CD4-positive, CD25-positive, alpha-beta regulatory T cell (primary cell): Measurements from ENCODE around the gene RPS15. TPM values are rescaled to one million over a fixed set of nuclear protein-coding genes. Genes with fewer than 3 reads are reported as not detected.

Experiments used
- ATAC-seq, 2 donors: fragments of 150-1000 bp; cut with Tn5 transposase; one replicate each; pipeline ENCODE4 v1.10.0; 2021; ENCODE audit warnings: low read depth in 2 of 2, moderate number of reproducible peaks in 2 of 2, moderate library complexity in 1 of 2
- DNase-seq, 3 donors: peaks; one replicate each; pipeline versions ENCODE4 v3.0.0 to v3.0.0-alpha.2; 2012 to 2022; ENCODE audit warnings: mixed read lengths in 1 of 3
- H3K27ac ChIP-seq: one replicate; pipeline ENCODE4 v1.7.0; 2013; ENCODE audit warnings: mild to moderate bottlenecking, low read length; ENCODE audit not compliant: insufficient read depth, poor library complexity, severe bottlenecking
- H3K27me3 ChIP-seq: one replicate; pipeline ENCODE4 v1.7.0; 2013; ENCODE audit warnings: low read length; ENCODE audit not compliant: control insufficient read depth, insufficient read depth
- H3K36me3 ChIP-seq: one replicate; pipeline ENCODE4 v1.7.0; 2013; ENCODE audit warnings: mild to moderate bottlenecking, low read length, moderate library complexity; ENCODE audit not compliant: control insufficient read depth, insufficient read depth
- H3K4me1 ChIP-seq: 2 replicates; pipeline ENCODE4 v1.7.0; 2013; ENCODE audit warnings: mild to moderate bottlenecking, low read length; ENCODE audit not compliant: insufficient read depth, control insufficient read depth, poor library complexity, severe bottlenecking
- H3K4me3 ChIP-seq: one replicate; pipeline ENCODE4 v1.7.0; 2013; ENCODE audit warnings: low read depth, mild to moderate bottlenecking, low read length, moderate library complexity
- H3K9me3 ChIP-seq, 2 experiments: 1 replicate in 1 of 2; 2 replicates in 1 of 2; pipeline ENCODE4 v1.7.0; 2013; ENCODE audit warnings: low read length in 2 of 2, mild to moderate bottlenecking in 1 of 2, moderate library complexity in 1 of 2; ENCODE audit not compliant: control insufficient read depth in 2 of 2
- H3K27ac Mint-ChIP-seq, 3 donors: one replicate each; pipeline ENCODE4 v1.8.0; 2020 to 2022; ENCODE audit warnings: mild to moderate bottlenecking in 3 of 3, mixed read lengths in 3 of 3, moderate library complexity in 2 of 3
- H3K27me3 Mint-ChIP-seq: one replicate; pipeline ENCODE4 v1.8.0; 2022; ENCODE audit warnings: mild to moderate bottlenecking, mixed read lengths
- H3K36me3 Mint-ChIP-seq: one replicate; pipeline ENCODE4 v1.8.0; 2020; ENCODE audit warnings: mixed read lengths
- H3K4me1 Mint-ChIP-seq, 4 donors: one replicate each; pipeline ENCODE4 v1.8.0; 2020 to 2022; ENCODE audit warnings: mixed read lengths in 4 of 4, mild to moderate bottlenecking in 1 of 4
- H3K4me3 Mint-ChIP-seq, 4 donors: one replicate each; pipeline ENCODE4 v1.8.0; 2020 to 2022; ENCODE audit warnings: mild to moderate bottlenecking in 4 of 4, mixed read lengths in 4 of 4, moderate library complexity in 3 of 4
- H3K9me3 Mint-ChIP-seq, 7 donors: one replicate each; pipeline ENCODE4 v1.8.0; 2020 to 2022; ENCODE audit warnings: mixed read lengths in 7 of 7, mild to moderate bottlenecking in 3 of 7, moderate library complexity in 2 of 7
- polyA plus RNA-seq, 4 donors: library from polyadenylated mRNA; unstranded; fragments of 300-500 nt; fragmentation: Illumina TruSeq; gene quantifications; one replicate each; pipeline ENCODE4 v1.2.3, GENCODE V29; 2021
- total RNA-seq: library from RNA; stranded (reverse); gene quantifications from one replicate; pipeline ENCODE4 v1.2.3, GENCODE V29; 2022

Gene RPS15
- total and polyA plus RNA-seq, 5 donors from 2014 or later: 1,352 to 3,453 (median 2,915) TPM

GRCh38 chr19:1441677-1442438, 3.7 kb downstream of the RPS15 start:
- peaks cover 0 to 2% (median 0%) of the 10 kb centered on the region in 7 donors for H3K9me3 Mint-ChIP-seq
- peak overlapping the region; percentile 52 to 98 (median 76) for H3K4me3 Mint-ChIP-seq
- H3K4me1 Mint-ChIP-seq: peaks cover 0 to 47% (median 15%) of the 10 kb centered on the region in 4 donors
- Histone ChIP-seq H3K36me3 (peaks cover 17% of the 10 kb centered on the region), H3K27me3 (no peaks in the 10 kb centered on the region), H3K27ac (no peak overlapping the region), H3K4me1 (peaks cover 48% of the 10 kb centered on the region), H3K4me3 (no peak overlapping the region), H3K9me3 (no peaks in the 10 kb centered on the region)
- DNase-seq: no peak
- no peak for ATAC-seq
- H3K36me3 Mint-ChIP-seq: peaks cover 4% of the 10 kb centered on the region
- H3K27ac Mint-ChIP-seq: no peak overlapping the region
- peaks cover 18% of the 10 kb centered on the region for H3K27me3 Mint-ChIP-seq

GRCh38 chr19:1445185-1445931, 7.2 kb downstream of the RPS15 start:
- H3K9me3 Mint-ChIP-seq: peaks cover 0 to 3% (median 0%) of the 10 kb centered on the region in 7 donors
- H3K4me3 ChIP-seq: no peak overlapping the region
- H3K27me3 Mint-ChIP-seq: peaks cover 35% of the 10 kb centered on the region

GRCh38 chr19:1445932-1446712, 7.9 kb downstream of the RPS15 start:
- H3K4me1 Mint-ChIP-seq: peaks cover 0 to 48% (median 15%) of the 10 kb centered on the region in 4 donors
- no peak for DNase-seq
- Histone ChIP-seq H3K4me1 (peaks cover 38% of the 10 kb centered on the region), H3K27me3 (peaks cover 14% of the 10 kb centered on the region), H3K36me3 (peaks cover 7% of the 10 kb centered on the region), H3K9me3 (no peaks in the 10 kb centered on the region), H3K27ac (no peak overlapping the region), H3K4me3 (no peak overlapping the region)
- peaks cover 4% of the 10 kb centered on the region for H3K36me3 Mint-ChIP-seq
- no peak overlapping the region for H3K27ac Mint-ChIP-seq
- H3K4me3 Mint-ChIP-seq: no peak overlapping the region
- ATAC-seq: no peak
- peaks cover 42% of the 10 kb centered on the region for H3K27me3 Mint-ChIP-seq
- peaks cover 0 to 4% (median 0%) of the 10 kb centered on the region in 7 donors for H3K9me3 Mint-ChIP-seq

More at GRCh38 chr19:1445185-1445931, 7.2 kb downstream of the RPS15 start:
- Histone ChIP-seq H3K27me3 (peaks cover 6% of the 10 kb centered on the region), H3K27ac (no peak overlapping the region), H3K4me1 (peaks cover 43% of the 10 kb centered on the region), H3K36me3 (peaks cover 15% of the 10 kb centered on the region), H3K9me3 (no peaks in the 10 kb centered on the region)
- peak; percentile 88 to 90 for ATAC-seq
- peaks cover 0 to 46% (median 15%) of the 10 kb centered on the region in 4 donors for H3K4me1 Mint-ChIP-seq
- H3K36me3 Mint-ChIP-seq: peaks cover 4% of the 10 kb centered on the region
- H3K4me3 Mint-ChIP-seq: peak overlapping the region; percentile 71 to 89 (median 80)
- peak overlapping the region in 1 of 3 donors; percentile 69 for H3K27ac Mint-ChIP-seq
- peak; percentile 61 to 77 (median 77) for DNase-seq

GRCh38 chr19:1446713-1447481, 8.7 kb downstream of the RPS15 start:
- no peaks in the 10 kb centered on the region for H3K36me3 ChIP-seq
- H3K27ac Mint-ChIP-seq: no peak overlapping the region
- DNase-seq (no peak), ATAC-seq (no peak)
- H3K4me1 ChIP-seq: peaks cover 38% of the 10 kb centered on the region
- H3K36me3 Mint-ChIP-seq: peaks cover 1% of the 10 kb centered on the region
- no peak overlapping the region for H3K4me3 ChIP-seq
- H3K27me3 Mint-ChIP-seq: peaks cover 45% of the 10 kb centered on the region
- H3K9me3 ChIP-seq: no peaks in the 10 kb centered on the region
- H3K4me1 Mint-ChIP-seq: peaks cover 0 to 45% (median 13%) of the 10 kb centered on the region in 4 donors
- no peak overlapping the region for H3K27ac ChIP-seq
- peaks cover 14% of the 10 kb centered on the region for H3K27me3 ChIP-seq
- H3K9me3 Mint-ChIP-seq: peaks cover 0 to 4% (median 0%) of the 10 kb centered on the region in 7 donors
- H3K4me3 Mint-ChIP-seq: peak overlapping the region; percentile 22 to 56 (median 39)

GRCh38 chr19:1447504-1447903, 9.3 kb downstream of the RPS15 start:
- Mint-ChIP-seq H3K4me1 (peaks cover 0 to 42% (median 10%) of the 10 kb centered on the region in 4 donors), H3K4me3 (peak overlapping the region in 3 of 4 donors; percentile 56 to 83 (median 57)), H3K36me3 (no peaks in the 10 kb centered on the region), H3K27me3 (peaks cover 45% of the 10 kb centered on the region), H3K9me3 (peaks cover 0 to 4% (median 0%) of the 10 kb centered on the region in 7 donors), H3K27ac (no peak overlapping the region)
- Histone ChIP-seq H3K4me1 (peaks cover 38% of the 10 kb centered on the region), H3K36me3 (no peaks in the 10 kb centered on the region), H3K27ac (no peak overlapping the region), H3K9me3 (no peaks in the 10 kb centered on the region), H3K27me3 (peaks cover 14% of the 10 kb centered on the region), H3K4me3 (no peak overlapping the region)
- no peak for DNase-seq
- ATAC-seq: no peak

- Mint-ChIP-seq H3K4me3 (peak overlapping the region; percentile 26 to 57 (median 55)), H3K27me3 (peaks cover 45% of the 10 kb centered on the region), H3K36me3 (no peaks in the 10 kb centered on the region), H3K4me1 (peaks cover 0 to 40% (median 9%) of the 10 kb centered on the region in 4 donors), H3K27ac (peak overlapping the region in 1 of 3 donors; percentile 69), H3K9me3 (peaks cover 0 to 4% (median 0%) of the 10 kb centered on the region in 7 donors)
- ATAC-seq: no peak
- Histone ChIP-seq H3K4me3 (no peak overlapping the region), H3K27ac (no peak overlapping the region), H3K36me3 (no peaks in the 10 kb centered on the region), H3K9me3 (no peaks in the 10 kb centered on the region), H3K4me1 (peaks cover 38% of the 10 kb centered on the region), H3K27me3 (peaks cover 14% of the 10 kb centered on the region)
- no peak for DNase-seq
Observed at GRCh38 chr19:1447944-1448343, 9.7 kb downstream of the RPS15 start.
